Stomach (tissue), 4 donors: ENCODE results near the gene CYTL1.

Source experiments
- EP300 ChIP-seq: sonication (generic); formaldehyde crosslinking; IDR thresholded peaks from one replicate; pipeline ENCODE4 v1.6.1; 2017; ENCODE audit warnings: antibody characterized with exemption
- POLR2A ChIP-seq, 4 donors: fragments of 450-650 bp; IDR thresholded peaks; one replicate each; pipeline ENCODE4 v1.6.1; 2016; ENCODE audit warnings: antibody characterized with exemption in 4 of 4, control low read depth in 2 of 4, mild to moderate bottlenecking in 1 of 4, moderate library complexity in 1 of 4
- POLR2AphosphoS5 ChIP-seq, 3 donors: sonication (generic); formaldehyde crosslinking; IDR thresholded peaks; one replicate each; pipeline ENCODE4 v1.6.1; 2016; ENCODE audit warnings: antibody characterized with exemption in 3 of 3
- TF ChIP-seq, protein P1 (sequence below), 7 experiments: fragments of 450-650 bp in 4 of 7; fragments of 200-600 bp in 3 of 7; sonication (generic) in 3 of 7; IDR thresholded peaks; one replicate each; pipeline ENCODE4 v1.5.1; 2016 to 2019; ENCODE audit warnings: antibody characterized with exemption in 7 of 7, control low read depth in 2 of 7, mild to moderate bottlenecking in 1 of 7

DNA sequence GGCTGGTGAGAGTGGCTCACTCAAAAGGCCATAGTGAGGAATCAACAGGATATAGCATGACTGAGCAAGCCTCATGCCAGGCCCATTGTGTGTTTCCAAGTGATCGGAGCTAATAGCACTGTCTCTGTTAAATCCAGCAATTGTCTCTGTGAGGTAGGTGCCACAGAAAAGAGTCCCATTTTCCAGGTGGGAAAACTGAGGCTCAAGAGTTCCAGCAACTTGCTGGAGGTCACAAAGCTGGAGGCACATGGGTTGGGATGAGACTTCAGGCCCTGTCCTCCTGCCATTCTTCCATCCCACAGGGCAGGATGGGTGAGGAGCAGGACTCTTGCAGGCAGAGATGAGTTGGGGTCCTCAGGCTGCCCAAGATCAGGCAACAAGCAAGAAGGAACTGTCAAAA, 1.1 kb upstream of the CYTL1 start:
- TF ChIP-seq POLR2A (IDR thresholded peaks at IDR 0.05) = no peak
- TF ChIP-seq, protein P1, sequence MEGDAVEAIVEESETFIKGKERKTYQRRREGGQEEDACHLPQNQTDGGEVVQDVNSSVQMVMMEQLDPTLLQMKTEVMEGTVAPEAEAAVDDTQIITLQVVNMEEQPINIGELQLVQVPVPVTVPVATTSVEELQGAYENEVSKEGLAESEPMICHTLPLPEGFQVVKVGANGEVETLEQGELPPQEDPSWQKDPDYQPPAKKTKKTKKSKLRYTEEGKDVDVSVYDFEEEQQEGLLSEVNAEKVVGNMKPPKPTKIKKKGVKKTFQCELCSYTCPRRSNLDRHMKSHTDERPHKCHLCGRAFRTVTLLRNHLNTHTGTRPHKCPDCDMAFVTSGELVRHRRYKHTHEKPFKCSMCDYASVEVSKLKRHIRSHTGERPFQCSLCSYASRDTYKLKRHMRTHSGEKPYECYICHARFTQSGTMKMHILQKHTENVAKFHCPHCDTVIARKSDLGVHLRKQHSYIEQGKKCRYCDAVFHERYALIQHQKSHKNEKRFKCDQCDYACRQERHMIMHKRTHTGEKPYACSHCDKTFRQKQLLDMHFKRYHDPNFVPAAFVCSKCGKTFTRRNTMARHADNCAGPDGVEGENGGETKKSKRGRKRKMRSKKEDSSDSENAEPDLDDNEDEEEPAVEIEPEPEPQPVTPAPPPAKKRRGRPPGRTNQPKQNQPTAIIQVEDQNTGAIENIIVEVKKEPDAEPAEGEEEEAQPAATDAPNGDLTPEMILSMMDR (IDR thresholded peaks at IDR 0.05) = no peak
- TF ChIP-seq POLR2AphosphoS5 (IDR thresholded peaks at IDR 0.05) = no peak
- TF ChIP-seq EP300 = no peak
